Posterior cingulate gyrus (tissue), 11 donors: ENCODE measurements around the gene SLC44A5.
A peak's percentile ranks its signal among the peaks of the same experiment; 100 is the strongest.
"Not testable (repeated sequence)": the region's sequence is repeated elsewhere in the genome, so short reads cannot be mapped to it uniquely, and the experiment has no call there.

Experiments used
- DNase-seq, 10 donors: peaks; one replicate each; pipeline versions ENCODE4 v3.0.0 to v3.0.0-alpha.2; 2020 to 2021; ENCODE audit warnings: mixed read lengths in 3 of 10
- intact Hi-C: fragments of 100-400 bp; cut with DNase I; formaldehyde crosslinking; loops from one replicate; pipeline ENCODE4 v1.15.1; 2023

The SLC44A5 gene

GRCh38 chr1:75611014-75611413, at the start of gene SLC44A5:
SLC44A5 (minus strand) TSS chr1:75611114; CDS start chr1:75541447, 69,667 bp downstream.
- intact Hi-C loops = loop anchor here (10.0 kb wide), 1 partner anchor 186 kb away; no protein-coding TSS in a partner anchor

GRCh38 chr1:75655931-75656330, 45.0 kb upstream of the SLC44A5 start:
- intact Hi-C loops = no loop called here
- no peak for DNase-seq

More at GRCh38 chr1:75611014-75611413, at the start of gene SLC44A5:
- DNase-seq = no peak

GRCh38 chr1:75647183-75647582, 36.3 kb upstream of the SLC44A5 start:
- DNase-seq, intact Hi-C loops: not testable (repeated sequence)

DNA sequence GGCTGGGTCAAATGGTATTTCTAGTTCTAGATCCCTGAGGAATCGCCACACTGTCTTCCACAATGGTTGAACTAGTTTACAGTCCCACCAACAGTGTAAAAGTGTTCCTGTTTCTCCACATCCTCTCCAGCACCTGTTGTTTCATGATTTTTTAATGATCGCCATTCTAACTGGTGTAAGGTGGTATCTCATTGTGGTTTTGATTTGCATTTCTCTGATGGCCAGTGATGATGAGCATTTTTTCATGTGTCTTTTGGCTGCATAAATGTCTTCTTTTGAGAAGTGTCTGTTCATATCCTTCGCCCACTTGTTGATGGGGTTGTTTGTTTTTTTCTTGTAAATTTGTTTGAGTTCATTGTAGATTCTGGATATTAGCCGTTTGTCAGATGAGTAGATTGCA, 34.2 kb upstream of the SLC44A5 start:
- DNase-seq, intact Hi-C loops: not testable (repeated sequence)

DNA sequence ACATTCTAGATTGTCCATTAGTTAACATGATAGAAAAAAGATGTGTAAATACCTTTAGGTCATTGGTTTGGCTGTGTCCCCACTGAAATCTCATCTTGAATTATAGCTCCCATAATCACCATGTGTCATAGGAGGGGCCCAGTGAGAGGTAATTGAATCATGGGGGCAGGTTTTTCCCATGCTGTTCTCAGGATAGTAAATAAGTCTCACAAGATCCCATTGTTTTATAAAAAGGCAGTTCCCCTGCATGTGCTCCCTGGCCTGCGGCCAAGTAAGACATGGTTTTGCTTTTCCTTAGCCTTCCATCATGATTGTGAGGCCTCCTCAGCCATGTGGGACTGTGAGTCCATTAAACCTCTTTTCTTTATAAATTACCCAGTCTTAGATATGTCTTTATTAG, 32.5 kb upstream of the SLC44A5 start:
- intact Hi-C loops = no loop called here
- no peak for DNase-seq

GRCh38 chr1:75641325-75641724, 30.4 kb upstream of the SLC44A5 start:
- intact Hi-C loops = no loop called here

GRCh38 chr1:75640137-75640536, 29.2 kb upstream of the SLC44A5 start:
- intact Hi-C loops = no loop called here

More at GRCh38 chr1:75641325-75641724, 30.4 kb upstream of the SLC44A5 start:
- no peak for DNase-seq

DNA sequence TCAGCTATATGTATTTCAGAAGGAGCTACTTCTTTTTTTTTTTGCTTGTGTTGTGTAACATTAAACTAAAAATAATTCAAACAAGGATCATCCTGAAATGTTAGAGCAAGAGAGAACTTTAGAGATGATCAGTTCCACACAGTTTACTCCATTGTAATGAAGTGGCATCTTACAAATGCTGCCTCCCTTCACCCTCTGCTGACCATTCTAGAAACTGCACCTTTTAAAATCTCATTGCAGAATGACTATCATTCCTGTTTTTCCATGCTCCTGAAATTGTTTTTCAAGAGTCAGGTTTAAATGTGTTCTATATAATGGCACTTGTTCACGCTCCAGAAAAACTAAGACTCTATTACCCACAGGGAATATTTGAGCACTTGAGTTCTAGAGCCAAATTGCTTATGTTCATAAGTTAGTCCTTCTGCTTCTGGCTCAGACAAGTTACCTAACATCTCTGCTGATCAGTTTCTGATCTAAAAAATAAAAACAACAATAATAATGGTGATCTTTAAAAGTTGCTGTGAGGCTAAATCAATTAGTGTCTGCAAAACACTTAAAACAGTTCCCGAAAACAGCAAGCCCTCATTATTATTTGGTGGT, 21.5 kb upstream of the SLC44A5 start:
- no peak for DNase-seq

More at GRCh38 chr1:75640137-75640536, 29.2 kb upstream of the SLC44A5 start:
- DNase-seq = no peak

GRCh38 chr1:75630998-75631397, 20.1 kb upstream of the SLC44A5 start:
- intact Hi-C loops = no loop called here
- no peak for DNase-seq

More for the DNA sequence above, 21.5 kb upstream of the SLC44A5 start:
- intact Hi-C loops = loop anchor here (1.0 kb wide), 1 partner anchor 367 kb away; no protein-coding TSS in a partner anchor

DNA sequence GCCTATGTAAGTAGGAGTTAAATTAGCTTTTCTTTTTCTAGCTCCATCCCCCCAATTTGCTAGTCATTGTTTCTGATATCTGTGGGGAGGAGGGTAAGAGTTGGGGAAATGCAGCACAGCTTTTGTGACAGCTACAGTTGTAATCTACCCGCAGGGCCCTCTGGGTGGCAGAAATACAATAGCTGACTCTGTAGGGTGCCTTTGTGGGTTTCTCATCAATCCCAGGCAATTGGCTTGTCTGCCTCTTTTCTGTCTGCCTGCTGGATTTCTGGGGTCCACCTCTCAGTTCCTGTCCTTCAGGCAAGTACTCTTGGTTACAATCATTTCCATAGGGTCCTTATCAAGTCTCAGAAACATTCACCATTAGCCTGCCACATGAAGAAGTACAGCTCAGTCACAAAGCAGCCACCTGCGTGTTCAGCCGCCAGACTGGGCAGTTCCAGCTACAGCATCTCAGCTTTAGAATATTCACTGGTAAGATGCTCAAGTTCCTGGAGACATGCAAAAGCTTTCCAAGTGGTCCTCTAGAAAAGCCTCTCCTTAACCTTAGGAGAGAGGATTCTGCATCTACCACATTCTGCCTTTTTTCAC, 19.2 kb upstream of the SLC44A5 start:
- intact Hi-C loops = no loop called here
- DNase-seq = no peak

GRCh38 chr1:75625795-75626194, 14.9 kb upstream of the SLC44A5 start:
- intact Hi-C loops = no loop called here
- DNase-seq = no peak

DNA sequence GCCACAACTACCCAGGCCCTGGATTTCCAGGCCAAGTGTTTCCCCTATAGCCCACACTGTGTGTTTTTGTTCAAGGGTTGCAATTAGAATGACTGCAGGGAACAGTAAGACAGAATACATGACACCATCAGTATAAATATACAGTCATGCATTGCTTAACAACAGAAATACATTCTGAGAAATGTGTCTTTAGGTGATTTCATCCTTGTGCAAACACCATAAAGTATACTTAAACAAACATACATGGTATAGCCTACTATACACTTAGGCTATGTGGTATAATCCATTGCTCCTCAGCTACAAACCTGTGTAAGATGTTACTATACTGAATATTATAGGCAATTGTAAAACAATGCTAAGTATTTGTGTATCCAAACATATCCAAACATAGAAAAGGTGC, 7.5 kb upstream of the SLC44A5 start:
- intact Hi-C loops = loop anchor here (10.0 kb wide), 1 partner anchor 194 kb away; no protein-coding TSS in a partner anchor
- DNase-seq = no peak

- DNase-seq = peak in 2 of 10 donors; percentile 12 to 84
- intact Hi-C loops = loop anchor here (10.0 kb wide), 1 partner anchor 192 kb away; no protein-coding TSS in a partner anchor
These were observed 5.8 kb upstream of the SLC44A5 start for GRCh38 chr1:75616436-75617433.

- intact Hi-C loops = loop anchor here (10.0 kb wide), 1 partner anchor 191 kb away; no protein-coding TSS in a partner anchor
- peak in 9 of 10 donors; percentile 12 to 89 (median 44) for DNase-seq
These were observed 4.9 kb upstream of the SLC44A5 start for GRCh38 chr1:75615613-75616435.

DNA sequence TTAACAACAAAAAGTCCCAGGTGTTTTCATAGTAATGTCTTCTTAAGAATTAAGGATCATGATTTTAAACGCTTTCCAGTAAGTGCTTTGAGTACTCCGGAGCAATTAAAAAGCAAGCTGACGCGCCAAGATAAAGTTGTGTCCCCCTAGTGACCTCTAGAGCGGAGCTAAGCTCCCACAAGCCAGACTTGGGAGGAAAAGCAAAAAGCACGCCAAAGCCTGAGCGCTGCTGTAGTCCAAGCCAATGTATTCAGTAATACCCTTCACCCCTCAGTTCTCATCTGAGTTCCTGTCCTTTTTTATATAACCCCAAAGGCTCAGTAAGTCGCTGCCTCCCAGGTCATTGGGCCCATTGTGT, 3.5 kb upstream of the SLC44A5 start:
- peak in 1 of 10 donors; percentile 68 for DNase-seq
- intact Hi-C loops = loop anchor here (10.0 kb wide), 1 partner anchor 190 kb away; no protein-coding TSS in a partner anchor

DNA sequence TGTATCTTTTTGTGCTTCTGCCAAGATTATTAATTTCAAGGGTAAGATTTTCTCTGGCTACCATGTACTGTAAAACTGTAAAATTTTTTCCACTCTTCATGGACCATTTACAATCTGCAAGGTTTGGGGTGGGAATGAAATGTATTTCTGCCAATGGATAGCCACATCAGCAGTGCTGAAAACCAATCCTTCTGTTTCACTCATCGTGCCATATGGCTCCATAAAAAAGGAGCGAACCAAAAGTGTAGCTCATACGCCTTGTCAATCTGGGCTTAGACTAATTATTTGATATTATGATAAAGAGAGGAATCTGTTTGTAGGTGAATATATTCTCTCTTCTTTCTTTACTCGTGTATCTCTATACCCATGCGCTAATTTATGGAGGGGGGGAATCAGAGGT, 3.0 kb upstream of the SLC44A5 start:
- DNase-seq = no peak
- intact Hi-C loops = loop anchor here (10.0 kb wide), 1 partner anchor 189 kb away; no protein-coding TSS in a partner anchor

GRCh38 chr1:75612976-75613375, 2.1 kb upstream of the SLC44A5 start:
- intact Hi-C loops = loop anchor here (10.0 kb wide), 1 partner anchor 188 kb away; no protein-coding TSS in a partner anchor
- peak in 1 of 10 donors; percentile 11 for DNase-seq

DNA sequence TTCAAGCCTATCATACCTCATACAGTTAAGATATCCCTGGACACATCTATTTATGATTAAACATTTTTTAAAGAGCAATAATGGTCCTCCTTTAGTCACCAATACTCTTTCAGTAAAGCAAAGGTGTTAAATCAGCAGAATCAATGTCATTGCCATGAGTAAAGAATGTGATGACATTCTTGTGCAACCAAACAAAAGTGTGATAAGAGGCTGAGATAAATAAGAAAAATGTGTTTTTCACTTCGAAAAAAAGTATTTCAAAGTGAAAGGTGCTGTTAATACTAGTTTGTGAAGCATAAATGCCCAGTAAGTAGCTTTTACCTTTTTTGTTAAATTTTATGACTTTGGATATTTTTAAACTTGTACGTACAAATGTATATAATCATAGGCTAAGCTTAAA, 8.4 kb downstream of the SLC44A5 start:
- intact Hi-C loops = no loop called here
- no peak for DNase-seq

GRCh38 chr1:75600781-75601180, 10.1 kb downstream of the SLC44A5 start:
- intact Hi-C loops = no loop called here
- no peak for DNase-seq

DNA sequence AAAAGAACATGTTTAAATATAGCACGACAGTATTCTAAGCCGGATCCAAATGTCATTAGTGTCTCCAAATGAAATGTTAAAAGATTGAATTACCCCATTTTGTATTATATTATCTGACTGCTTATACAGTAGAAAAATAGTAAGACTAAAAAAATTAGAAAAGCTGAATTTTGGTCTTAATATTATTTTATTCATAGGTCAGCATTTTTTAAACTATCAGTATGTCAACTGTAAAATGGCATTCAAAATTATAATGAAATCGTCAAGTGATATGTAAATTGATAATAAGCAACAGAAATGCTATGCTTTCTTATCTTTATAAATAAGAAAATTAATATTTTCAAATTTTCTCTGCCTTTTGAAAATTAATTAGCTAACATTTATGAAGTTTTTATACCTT, 16.6 kb downstream of the SLC44A5 start:
- no peak for DNase-seq
- intact Hi-C loops = no loop called here
